Measurements from ENCODE around the gene THRB. TPM values are rescaled to one million over a fixed set of nuclear protein-coding genes. Genes with fewer than 3 reads are reported as not detected.

The THRB gene
- total RNA-seq, 1 donor from 2014 or later, result 32.8 TPM

- peaks cover 3% of the 10 kb centered on the region for H3K9me3 ChIP-seq (replicated peaks)
- no peak overlapping the region for H3K27ac ChIP-seq (replicated peaks)
- no peaks in the 10 kb centered on the region for H3K27me3 ChIP-seq (ENCODE audit: low read depth)
- no peaks in the 10 kb centered on the region for H3K36me3 ChIP-seq
- no peak for DNase-seq
- H3K4me3 ChIP-seq, result no peak overlapping the region
- intact Hi-C loops (cut with micrococcal nuclease), result no loop called here
- H3K4me1 ChIP-seq, result no peaks in the 10 kb centered on the region
- no peak for TF ChIP-seq CTCF (IDR thresholded peaks at IDR 0.05; ENCODE audit: borderline replicate concordance)
Observed at GRCh38 chr3:24072193-24072592, 422.5 kb downstream of the THRB start.

GRCh38 chr3:24069045-24069444 is 425.6 kb downstream of the THRB start:
- H3K4me1 ChIP-seq, result no peaks in the 10 kb centered on the region
- H3K4me3 ChIP-seq, result no peak overlapping the region
- no peak for DNase-seq
- no peaks in the 10 kb centered on the region for H3K27me3 ChIP-seq (ENCODE audit: low read depth)
- peak; percentile 53 for TF ChIP-seq CTCF (IDR thresholded peaks at IDR 0.05; ENCODE audit: borderline replicate concordance)
- no peaks in the 10 kb centered on the region for H3K36me3 ChIP-seq
- no peak overlapping the region for H3K27ac ChIP-seq (replicated peaks)
- no peaks in the 10 kb centered on the region for H3K9me3 ChIP-seq (replicated peaks)
- intact Hi-C loops (cut with micrococcal nuclease), result no loop called here

DNA sequence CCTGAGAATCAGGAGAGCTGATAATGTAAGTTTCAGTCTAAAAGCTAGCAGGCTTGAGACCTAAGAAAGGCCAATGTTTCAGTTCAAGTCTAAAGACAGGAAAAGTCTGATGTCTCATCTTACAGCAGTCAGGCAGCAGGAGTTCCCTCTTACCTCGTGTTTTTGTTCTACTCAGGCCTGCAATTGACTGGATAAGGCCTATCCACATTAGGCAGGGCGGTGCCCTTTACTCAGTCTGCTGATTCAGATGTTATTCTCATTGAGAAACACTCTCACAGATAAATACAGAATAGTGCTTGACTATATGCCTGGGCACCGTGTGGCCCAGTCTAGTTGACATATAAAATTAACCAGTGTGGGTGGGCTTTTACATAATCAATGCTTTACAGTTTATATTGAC is 427.2 kb downstream of the THRB start:
- Histone ChIP-seq H3K4me1 (no peaks in the 10 kb centered on the region), H3K27ac (replicated peaks) (no peak overlapping the region), H3K27me3 (ENCODE audit: low read depth) (no peaks in the 10 kb centered on the region), H3K9me3 (replicated peaks) (no peaks in the 10 kb centered on the region), H3K4me3 (no peak overlapping the region), H3K36me3 (no peaks in the 10 kb centered on the region)
- intact Hi-C loops (cut with micrococcal nuclease), result no loop called here
- no peak for TF ChIP-seq CTCF (IDR thresholded peaks at IDR 0.05; ENCODE audit: borderline replicate concordance)
- DNase-seq, result no peak

Small RNA genes within 50 kb of the gene (microRNA-seq; reads per million reads assigned to microRNA genes)
- gene MIR4792, result not detected
